H9 (cell line): ENCODE data around the gene MFSD6. TPM values are rescaled to one million over a fixed set of nuclear protein-coding genes. Genes with fewer than 3 reads are reported as not detected.

Experiments used
- DNase-seq: peaks from one replicate; pipeline ENCODE4 v3.0.0-alpha.2; 2017
- H2AFZ ChIP-seq: one replicate; pipeline ENCODE4 v1.6.1; 2013; ENCODE audit warnings: mild to moderate bottlenecking, low read length, control low read depth, moderate library complexity
- H2AK5ac ChIP-seq: 2 replicates; pipeline ENCODE4 v1.6.1; 2013; ENCODE audit warnings: low read length, control low read depth, mixed read lengths; ENCODE audit not compliant: insufficient read length
- H2BK120ac ChIP-seq: one replicate; pipeline ENCODE4 v1.6.1; 2013; ENCODE audit warnings: low read depth, mild to moderate bottlenecking, low read length, control low read depth, inconsistent platforms; ENCODE audit not compliant: poor library complexity, severe bottlenecking
- H2BK12ac ChIP-seq: 2 replicates; pipeline ENCODE4 v1.6.1; 2013; ENCODE audit warnings: low read length, control low read depth, mixed read lengths, low read depth; ENCODE audit not compliant: insufficient read length
- H2BK15ac ChIP-seq: 2 replicates; pipeline ENCODE4 v1.6.1; 2013; ENCODE audit warnings: low read depth, low read length, control low read depth
- H2BK20ac ChIP-seq: one replicate; pipeline ENCODE4 v1.6.1; 2013; ENCODE audit warnings: low read depth, mild to moderate bottlenecking, low read length, control low read depth, inconsistent platforms; ENCODE audit not compliant: poor library complexity, severe bottlenecking
- H2BK5ac ChIP-seq: 2 replicates; pipeline ENCODE4 v1.6.1; 2013; ENCODE audit warnings: low read length, control low read depth, mixed read lengths; ENCODE audit not compliant: insufficient read length
- H3K14ac ChIP-seq: 2 replicates; pipeline ENCODE4 v1.6.1; 2013; ENCODE audit warnings: low read length, control low read depth; ENCODE audit not compliant: insufficient read depth
- H3K18ac ChIP-seq: 2 replicates; pipeline ENCODE4 v1.6.1; 2013; ENCODE audit warnings: low read depth, mild to moderate bottlenecking, mixed read lengths, low read length, control low read depth; ENCODE audit not compliant: insufficient read length
- H3K23ac ChIP-seq: 2 replicates; pipeline ENCODE4 v1.6.1; 2013; ENCODE audit warnings: low read length, control low read depth, mixed read lengths, low read depth; ENCODE audit not compliant: insufficient read length
- H3K23me2 ChIP-seq: 2 replicates; pipeline ENCODE4 v1.6.1; 2013; ENCODE audit warnings: low read depth, mild to moderate bottlenecking, mixed read lengths, low read length, control low read depth; ENCODE audit not compliant: insufficient read length, poor library complexity, severe bottlenecking
- H3K27ac ChIP-seq: 2 replicates; pipeline ENCODE4 v1.5.1; 2013; ENCODE audit warnings: low read length, control low read depth, mixed read lengths, low read depth; ENCODE audit not compliant: insufficient read length
- H3K27me3 ChIP-seq: 2 replicates; pipeline ENCODE4 v1.6.1; 2013; ENCODE audit warnings: low read length, control low read depth, inconsistent platforms; ENCODE audit not compliant: insufficient read depth
- H3K4ac ChIP-seq: 2 replicates; pipeline ENCODE4 v1.6.1; 2013; ENCODE audit warnings: low read depth, mild to moderate bottlenecking, control low read depth, inconsistent platforms, low read length, moderate library complexity
- H3K4me1 ChIP-seq: 2 replicates; pipeline ENCODE4 v1.6.1; 2013; ENCODE audit warnings: low read length, control low read depth, inconsistent platforms; ENCODE audit not compliant: insufficient read depth
- H3K4me2 ChIP-seq: 2 replicates; pipeline ENCODE4 v1.6.1; 2013; ENCODE audit warnings: low read length, control low read depth, mixed read lengths; ENCODE audit not compliant: insufficient read length, insufficient read depth
- H3K56ac ChIP-seq: 2 replicates; pipeline ENCODE4 v1.6.1; 2013; ENCODE audit warnings: low read depth, mild to moderate bottlenecking, mixed read lengths, low read length, control low read depth; ENCODE audit not compliant: insufficient read length
- H3K79me1 ChIP-seq: 2 replicates; pipeline ENCODE4 v1.6.1; 2013; ENCODE audit warnings: low read depth, mild to moderate bottlenecking, moderate library complexity, low read length, control low read depth, inconsistent platforms; ENCODE audit not compliant: insufficient read depth, poor library complexity, severe bottlenecking
- H3K79me2 ChIP-seq: 2 replicates; pipeline ENCODE4 v1.6.1; 2013; ENCODE audit warnings: low read length, control low read depth, inconsistent platforms; ENCODE audit not compliant: insufficient read depth
- H3K9ac ChIP-seq: 2 replicates; pipeline ENCODE4 v1.6.1; 2013; ENCODE audit warnings: low read length, control low read depth, mixed read lengths; ENCODE audit not compliant: insufficient read length; ENCODE audit errors: extremely low read depth
- H3K9me3 ChIP-seq: one replicate; pipeline ENCODE4 v1.6.1; 2013; ENCODE audit warnings: low read depth, low read length, inconsistent platforms; ENCODE audit not compliant: control insufficient read depth
- H3T11ph ChIP-seq: one replicate; pipeline ENCODE4 v1.6.1; 2013; ENCODE audit warnings: mild to moderate bottlenecking, low read length, control low read depth, inconsistent platforms
- H4K20me1 ChIP-seq: one replicate; pipeline ENCODE4 v1.6.1; 2013; ENCODE audit not compliant: control insufficient read depth, insufficient read length, insufficient read depth
- H4K5ac ChIP-seq: 2 replicates; pipeline ENCODE4 v1.6.1; 2013; ENCODE audit warnings: low read depth, mild to moderate bottlenecking, mixed read lengths, low read length, control low read depth; ENCODE audit not compliant: insufficient read length
- H4K8ac ChIP-seq: replicated peaks from 2 replicates; pipeline ENCODE4 v1.6.1; 2013; ENCODE audit warnings: low read length, control low read depth, mixed read lengths, low read depth; ENCODE audit not compliant: insufficient read length
- H4K91ac ChIP-seq: 2 replicates; pipeline ENCODE4 v1.6.1; 2013; ENCODE audit warnings: low read depth, mild to moderate bottlenecking, moderate library complexity, mixed read lengths, low read length, control low read depth; ENCODE audit not compliant: insufficient read length
- H3K27ac Mint-ChIP-seq, 3 experiments: 2 replicates in 2 of 3; 3 replicates in 1 of 3; pipeline ENCODE4 v1.8.0; 2020 to 2021; ENCODE audit warnings: mixed read lengths in 3 of 3, mild to moderate bottlenecking in 1 of 3, moderate library complexity in 1 of 3
- H3K27me3 Mint-ChIP-seq: 2 replicates; pipeline ENCODE4 v1.8.0; 2021; ENCODE audit warnings: low read depth, mild to moderate bottlenecking, moderate library complexity, mixed read lengths
- H3K36me3 Mint-ChIP-seq, 3 experiments: 2 replicates in 2 of 3; 3 replicates in 1 of 3; pipeline ENCODE4 v1.8.0; 2020 to 2021; ENCODE audit warnings: low read depth in 3 of 3, mixed read lengths in 3 of 3; ENCODE audit not compliant: insufficient read depth in 1 of 3
- H3K4me1 Mint-ChIP-seq, 2 experiments: 2 replicates each; pipeline ENCODE4 v1.8.0; 2020; ENCODE audit warnings: mixed read lengths in 2 of 2
- H3K4me3 Mint-ChIP-seq, 2 experiments: 2 replicates in 1 of 2; 3 replicates in 1 of 2; pipeline ENCODE4 v1.8.0; 2020 to 2021; ENCODE audit warnings: mild to moderate bottlenecking in 2 of 2, mixed read lengths in 2 of 2, moderate library complexity in 1 of 2
- H3K9me3 Mint-ChIP-seq, 2 experiments: 2 replicates in 1 of 2; 3 replicates in 1 of 2; pipeline ENCODE4 v1.8.0; 2020; ENCODE audit warnings: mild to moderate bottlenecking in 2 of 2, mixed read lengths in 2 of 2, moderate library complexity in 1 of 2
- CTCF ChIP-seq: fragments of 200-600 bp; sonication (generic); conservative IDR thresholded peaks from 3 replicates; pipeline ENCODE4 v1.8.0; 2021; ENCODE audit warnings: antibody characterized with exemption, mild to moderate bottlenecking
- WGBS: extraction: QIAGEN DNeasy Blood & Tissue Kit; methylation state at CpG from one replicate; pipeline ENCODE4 v1.1.7; 2013; ENCODE audit warnings: missing lambda C conversion rate, low lambda C conversion rate, mixed read lengths; ENCODE audit not compliant: insufficient read length; ENCODE audit errors: extremely low coverage; 5-methylcytosine and 5-hydroxymethylcytosine counted together
- total RNA-seq: library from RNA; stranded (reverse); gene quantifications from 2 replicates; pipeline ENCODE4 v1.2.1, GENCODE V29; 2021

MFSD6 gene
- total RNA-seq, 1 experiment from 2014 or later = 4.0 TPM

- Histone ChIP-seq H3K79me2 (no peaks in the 10 kb centered on the region), H3K9me3 (no peaks in the 10 kb centered on the region), H3K27me3 (no peaks in the 10 kb centered on the region), H3K79me1 (no peaks in the 10 kb centered on the region), H3T11ph (no peak overlapping the region), H2AFZ (no peak overlapping the region), H3K4me2 (no peak overlapping the region), H2BK5ac (no peak overlapping the region), H2AK5ac (no peak overlapping the region), H3K56ac (no peak overlapping the region), H3K23ac (no peak overlapping the region), H3K27ac (no peak overlapping the region), H2BK120ac (no peak overlapping the region), H2BK20ac (no peak overlapping the region), H3K4ac (no peak overlapping the region), H2BK12ac (no peak overlapping the region), H3K4me1 (no peaks in the 10 kb centered on the region), H3K18ac (no peak overlapping the region), H3K23me2 (no peaks in the 10 kb centered on the region), H4K20me1 (no peaks in the 10 kb centered on the region), H4K8ac (no peak overlapping the region), H3K14ac (no peak overlapping the region), H4K91ac (no peak overlapping the region), H4K5ac (no peak overlapping the region), H2BK15ac (no peak overlapping the region), H3K9ac (no peak overlapping the region)
- TF ChIP-seq CTCF = no peak
- Mint-ChIP-seq H3K4me3 (no peak overlapping the region), H3K36me3 (no peaks in the 10 kb centered on the region), H3K27ac (no peak overlapping the region), H3K9me3 (no peaks in the 10 kb centered on the region), H3K27me3 (peaks cover 3% of the 10 kb centered on the region), H3K4me1 (no peaks in the 10 kb centered on the region)
- no peak for DNase-seq
- no CpG with 5 or more reads among the region's 2 CpGs for WGBS
Measured at GRCh38 chr2:190396271-190396670, 11.9 kb upstream of the MFSD6 start.
